GM19025 (cell line): Measurements from ENCODE around the gene FNBP1.
A peak's percentile ranks its signal among the peaks of the same experiment; 100 is the strongest.

Experiments
- ATAC-seq: cut with Tn5 transposase; IDR thresholded peaks from one replicate; pipeline ENCODE4 v1.9.1; 2021; ENCODE audit warnings: mild to moderate bottlenecking, low read depth, moderate library complexity; ENCODE audit not compliant: unreplicated experiment

FNBP1 gene

DNA sequence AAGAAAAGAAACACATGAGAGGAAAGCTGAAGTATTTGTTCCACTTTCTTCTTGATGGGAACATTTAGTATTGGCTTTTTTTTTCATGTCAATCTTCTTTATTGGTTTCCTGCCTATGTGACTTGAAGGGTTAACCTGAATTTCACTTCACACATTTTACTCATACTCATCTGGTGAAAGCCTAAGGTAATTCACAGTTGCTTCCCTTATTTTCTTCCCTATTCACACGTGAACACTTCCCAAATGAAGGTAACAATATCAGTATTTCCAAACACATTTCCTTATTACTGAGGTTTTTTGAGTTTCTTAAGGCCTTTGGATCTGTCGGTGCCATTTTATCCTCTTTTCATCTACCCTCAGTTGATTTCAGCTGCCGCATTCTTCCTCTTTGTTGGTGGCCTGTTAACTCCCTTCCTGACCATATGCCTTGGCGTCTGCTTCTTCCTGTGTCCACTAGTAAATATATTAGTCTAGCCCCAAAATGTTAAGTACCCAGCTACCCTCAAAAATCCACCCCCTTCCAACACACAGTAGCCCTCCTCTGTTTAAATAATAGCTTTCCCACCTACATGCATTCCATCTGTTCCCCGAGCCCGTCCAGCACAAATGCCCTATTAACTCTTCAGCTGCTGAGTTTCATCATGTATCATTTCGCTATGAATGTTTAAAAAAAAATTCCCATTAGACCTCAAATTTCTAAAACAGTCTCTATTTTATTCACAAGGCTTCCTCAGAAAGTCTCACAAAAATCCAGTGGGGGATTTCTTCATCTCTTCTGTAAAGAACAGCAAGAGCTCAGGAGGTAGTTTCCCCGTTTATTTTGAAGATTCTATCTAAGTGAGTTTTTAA lies 110.5 kb downstream of the FNBP1 start:
- no peak for ATAC-seq

DNA sequence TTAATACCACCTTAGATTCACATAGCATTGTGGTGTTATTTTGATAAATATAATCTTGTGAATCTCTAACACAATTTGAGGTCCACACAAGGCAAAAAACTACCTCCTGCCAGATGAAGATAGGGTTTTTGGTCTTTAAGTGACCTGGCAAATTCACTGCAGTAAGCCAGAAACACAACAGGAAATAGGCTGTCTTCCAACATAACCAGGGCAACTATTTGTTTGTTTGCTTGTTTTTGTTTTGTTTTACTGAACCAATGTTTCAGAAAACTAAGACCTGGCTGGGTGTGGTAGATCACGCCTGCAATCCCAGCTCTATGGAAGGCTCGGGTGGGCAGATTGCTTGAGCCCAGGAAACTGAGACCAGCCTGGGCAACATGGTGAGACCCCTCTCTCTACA lies 112.2 kb downstream of the FNBP1 start:
- no peak for ATAC-seq

DNA sequence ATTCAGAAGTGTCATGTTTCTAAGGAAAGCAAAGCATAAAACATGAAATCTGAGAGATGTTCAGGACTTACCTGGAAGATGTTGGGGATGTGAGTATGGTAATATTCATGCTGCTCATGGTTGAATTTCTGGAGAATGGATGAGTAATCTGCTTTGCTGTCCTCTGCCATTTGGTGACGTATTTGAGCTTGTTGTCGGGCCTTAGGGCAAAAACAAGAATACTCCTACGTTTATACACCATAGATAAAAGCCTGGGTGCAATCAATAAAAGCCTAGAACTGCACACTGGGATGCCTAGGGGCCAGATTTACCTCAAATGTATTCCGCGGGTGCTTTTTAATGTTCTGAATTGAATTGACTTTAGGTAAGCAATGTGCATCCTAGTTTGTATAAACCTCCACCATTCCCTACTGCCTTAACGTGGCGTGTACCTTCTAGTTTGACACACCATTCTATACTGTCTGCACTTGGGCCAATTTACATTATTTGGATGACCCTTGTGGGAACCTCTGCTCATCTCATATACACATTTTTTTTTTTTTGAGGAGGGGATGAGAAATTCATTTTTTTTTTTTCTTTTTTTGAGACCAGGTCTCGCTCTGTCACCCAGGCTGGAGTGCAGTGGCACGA lies 113.4 kb downstream of the FNBP1 start:
- ATAC-seq: no peak

DNA sequence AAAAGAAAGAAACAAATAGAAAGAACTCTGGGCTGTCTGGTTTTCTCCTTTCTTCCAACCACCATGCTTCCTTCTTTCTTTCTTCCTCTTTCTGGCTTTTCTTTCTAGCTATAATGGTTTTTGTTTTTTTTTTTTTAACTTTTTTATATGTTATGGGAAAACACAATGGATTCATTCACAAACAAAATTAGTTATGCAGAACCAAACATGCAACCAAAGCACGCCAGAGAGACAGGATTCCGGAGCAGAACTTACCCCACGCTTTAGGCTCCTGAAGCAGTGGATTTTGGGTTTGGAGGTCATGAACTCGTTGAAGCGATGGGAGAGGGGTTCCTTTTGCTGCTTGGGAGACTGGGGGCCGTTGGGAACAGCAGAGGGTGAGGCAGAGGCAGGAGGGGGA lies 119.4 kb downstream of the FNBP1 start:
- ATAC-seq: no peak

DNA sequence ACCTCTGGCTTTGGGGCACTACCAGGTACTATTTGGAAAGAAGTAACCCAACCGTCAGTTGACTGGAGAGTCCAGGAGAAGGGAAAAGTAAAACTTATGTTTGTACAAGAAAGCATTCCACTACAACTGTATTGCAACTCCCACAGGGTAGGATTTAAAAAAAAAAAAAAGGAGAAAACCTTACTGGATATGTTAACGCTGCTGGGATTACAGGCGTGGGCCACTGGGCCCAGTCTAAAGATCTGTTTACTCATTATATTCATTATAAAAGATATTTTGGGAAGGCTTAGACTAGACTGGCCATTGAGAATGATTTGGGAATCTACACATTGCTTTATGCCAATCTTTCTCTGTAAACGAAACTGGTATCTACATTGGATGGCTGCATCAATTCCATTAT lies 121.1 kb downstream of the FNBP1 start:
- ATAC-seq: no peak

DNA sequence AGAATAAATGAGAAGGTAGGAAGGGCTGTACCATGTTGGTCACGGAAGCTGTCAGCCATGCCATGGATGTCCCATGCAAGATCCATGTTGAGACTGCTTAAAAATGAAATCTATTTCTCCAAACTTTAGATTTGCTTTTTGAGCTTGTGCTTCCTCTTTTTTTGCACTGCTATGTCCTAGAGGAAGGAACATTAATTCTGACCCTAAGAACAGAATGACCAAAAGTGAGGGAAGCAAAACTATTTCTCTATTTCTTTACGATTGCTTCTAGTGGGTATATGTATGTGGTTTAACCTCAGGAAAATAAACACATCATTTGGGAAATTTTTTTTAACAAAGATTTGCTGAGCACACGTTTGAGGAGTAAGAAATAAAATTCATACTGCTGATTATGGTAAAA lies 123.1 kb downstream of the FNBP1 start:
- ATAC-seq: no peak

DNA sequence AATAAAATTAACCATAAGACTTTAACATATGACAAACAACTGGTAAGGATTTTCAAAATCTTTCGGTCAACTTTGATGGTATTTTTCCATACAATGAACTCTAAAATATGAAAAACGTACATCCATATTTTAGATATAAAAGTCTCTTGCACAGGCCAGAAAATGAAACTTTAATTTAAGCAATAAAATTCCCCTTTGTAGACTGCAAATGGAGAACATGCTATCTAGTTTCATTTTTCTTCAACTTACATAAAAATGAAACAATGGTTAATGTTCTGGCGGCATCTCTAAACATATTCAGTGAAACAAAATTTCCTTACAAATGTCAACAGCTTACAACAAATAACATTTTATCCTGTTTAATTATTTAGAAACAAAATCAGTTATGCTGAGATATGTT lies 123.7 kb downstream of the FNBP1 start:
- no peak for ATAC-seq

DNA sequence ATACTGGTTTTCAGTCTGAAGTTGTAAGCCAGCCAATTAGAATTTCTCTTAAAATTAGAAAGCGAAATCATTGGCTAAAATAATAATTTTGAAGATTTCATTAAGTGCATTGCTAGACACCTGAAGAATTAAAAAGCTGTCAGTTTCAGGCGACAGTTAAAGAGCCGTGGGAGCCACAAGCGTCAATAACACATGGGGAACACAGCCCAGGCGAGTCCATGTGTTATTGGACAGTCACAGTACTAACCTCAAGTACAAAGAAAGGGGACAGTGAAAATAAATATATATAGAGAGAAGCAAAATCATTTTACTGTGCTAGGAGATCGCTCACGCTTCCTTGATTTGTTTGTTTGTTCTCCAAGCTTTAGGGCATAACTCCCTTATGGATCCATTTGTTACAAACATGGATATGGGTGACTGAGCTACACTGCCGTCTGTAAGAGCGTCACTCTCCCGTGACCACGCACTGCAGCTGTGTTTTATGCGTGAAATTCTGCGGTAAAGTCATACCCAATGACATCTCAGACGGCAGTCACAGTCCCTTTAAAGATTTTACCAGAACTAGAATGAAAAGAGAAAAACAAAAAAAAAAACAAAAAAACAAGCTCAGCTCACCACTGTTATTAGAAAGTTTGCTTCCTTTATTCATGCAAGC lies 124.6 kb downstream of the FNBP1 start:
- ATAC-seq: no peak

DNA sequence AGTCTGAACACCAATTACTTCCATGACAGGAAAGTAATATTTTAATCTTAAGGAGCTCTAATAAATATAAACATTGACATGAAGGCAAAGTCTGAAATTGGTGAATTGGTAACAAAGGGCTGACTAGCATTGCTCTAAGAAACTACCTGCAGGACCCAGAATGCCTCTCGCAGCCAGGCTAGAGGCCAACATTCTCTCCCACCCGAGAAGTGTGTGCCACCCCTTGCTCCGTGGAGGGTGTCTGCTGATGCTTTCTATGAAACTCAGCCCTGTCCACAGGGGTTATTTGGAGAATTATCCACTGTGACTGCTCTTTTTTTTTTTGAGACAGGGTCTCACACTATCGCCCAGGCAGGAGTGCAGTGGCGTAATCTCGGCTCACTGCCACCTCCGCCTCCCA lies 126.3 kb downstream of the FNBP1 start:
- no peak for ATAC-seq

DNA sequence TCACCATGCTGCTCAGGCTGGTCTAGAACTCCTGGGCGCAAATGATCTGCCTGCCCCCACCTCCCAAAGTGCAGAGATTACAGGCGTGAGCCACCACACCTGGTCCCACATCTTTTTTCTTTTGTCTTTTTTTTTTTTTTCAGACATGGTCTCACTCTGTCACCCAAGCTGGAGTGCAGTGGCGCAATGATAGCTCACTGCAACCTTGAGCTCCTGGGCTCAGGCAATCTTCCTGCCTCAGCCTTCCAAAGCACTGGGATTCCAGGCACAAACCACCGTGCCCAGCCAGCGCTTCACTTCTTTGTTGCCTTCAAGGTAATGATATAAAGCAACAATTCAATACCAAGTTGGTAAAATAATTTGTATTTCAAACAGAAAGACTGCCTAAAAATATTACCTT lies 128.9 kb downstream of the FNBP1 start:
- no peak for ATAC-seq

DNA sequence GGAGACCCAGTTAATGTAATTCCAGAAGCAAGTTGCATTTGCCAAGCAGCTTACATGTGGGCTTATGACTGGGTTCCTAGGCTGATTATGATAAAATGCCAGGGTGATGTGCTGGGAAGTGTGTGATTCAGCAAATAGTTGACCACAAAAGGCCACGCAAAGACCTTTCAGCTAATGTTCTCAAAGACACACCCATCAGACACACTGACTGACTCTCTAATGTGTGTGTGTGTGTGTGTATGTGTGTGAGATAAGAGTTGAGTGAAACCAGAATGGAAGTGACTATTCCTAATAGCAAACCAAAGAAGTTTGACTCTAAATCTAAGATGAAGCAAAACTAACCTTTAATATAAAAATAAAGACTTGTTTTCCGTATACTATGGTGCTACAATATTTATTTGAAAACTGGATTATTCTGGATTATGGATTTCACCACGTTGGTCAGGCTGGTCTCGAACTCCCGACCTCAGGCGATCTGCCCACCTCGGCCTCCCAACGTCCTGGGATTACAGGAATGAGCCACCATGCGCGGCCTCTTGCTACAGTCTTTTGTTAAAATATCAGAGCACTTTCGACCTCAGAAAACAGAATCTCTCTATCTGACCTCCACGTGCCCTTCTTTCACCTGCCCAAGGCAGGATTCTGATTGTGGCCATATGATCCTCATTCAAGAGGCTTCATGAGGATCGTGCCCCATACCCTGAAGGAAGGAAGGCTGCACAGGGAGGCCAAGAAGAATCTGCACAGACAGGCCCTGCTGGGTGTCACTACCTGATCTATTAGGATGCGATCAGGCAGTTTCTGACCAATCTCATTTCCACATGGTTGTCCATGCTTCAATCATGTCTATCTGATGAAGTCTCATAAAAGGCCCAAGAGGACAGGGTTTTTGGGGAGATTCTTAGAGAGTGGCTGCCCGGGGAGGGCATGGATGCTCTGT lies 132.1 kb downstream of the FNBP1 start:
- no peak for ATAC-seq

DNA sequence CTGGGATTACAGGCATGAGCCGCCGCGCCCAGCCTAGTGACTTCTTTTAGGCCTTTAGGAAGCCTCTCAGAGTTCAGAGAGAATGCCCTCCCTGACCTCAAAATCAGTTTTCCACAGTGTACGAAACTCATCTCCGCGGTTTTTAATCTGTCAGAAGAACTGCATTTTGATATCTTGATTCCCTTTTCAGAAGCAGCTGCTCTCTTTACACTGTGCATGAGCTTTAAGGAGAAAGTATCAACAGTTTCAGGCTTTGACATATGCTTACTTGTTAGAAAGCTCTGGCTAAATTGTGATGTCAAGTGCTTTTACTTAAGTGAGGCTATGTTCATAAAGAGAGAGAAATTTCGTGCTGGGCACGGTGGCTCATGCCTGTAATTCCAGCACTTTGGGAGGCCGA lies 133.1 kb downstream of the FNBP1 start:
- no peak for ATAC-seq

DNA sequence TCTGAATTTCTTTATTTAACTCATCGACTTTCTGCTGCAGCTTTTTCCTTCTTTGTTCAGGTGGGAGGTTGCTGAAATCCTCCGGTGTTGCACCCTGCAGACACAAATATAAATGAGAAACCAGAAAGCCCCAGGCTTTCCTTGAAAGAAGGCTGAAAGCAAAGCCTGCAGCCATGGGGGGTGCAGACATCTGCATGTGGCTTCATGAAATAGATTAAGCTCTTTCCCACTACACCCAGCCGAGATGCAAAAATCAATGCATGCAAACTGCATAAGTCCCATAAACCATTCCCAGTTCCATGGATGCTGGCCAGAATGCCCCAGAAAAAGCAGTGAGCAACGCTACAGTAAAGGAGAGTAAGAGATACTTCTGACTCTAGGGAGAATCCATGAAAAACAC lies 134.1 kb downstream of the FNBP1 start:
- no peak for ATAC-seq

DNA sequence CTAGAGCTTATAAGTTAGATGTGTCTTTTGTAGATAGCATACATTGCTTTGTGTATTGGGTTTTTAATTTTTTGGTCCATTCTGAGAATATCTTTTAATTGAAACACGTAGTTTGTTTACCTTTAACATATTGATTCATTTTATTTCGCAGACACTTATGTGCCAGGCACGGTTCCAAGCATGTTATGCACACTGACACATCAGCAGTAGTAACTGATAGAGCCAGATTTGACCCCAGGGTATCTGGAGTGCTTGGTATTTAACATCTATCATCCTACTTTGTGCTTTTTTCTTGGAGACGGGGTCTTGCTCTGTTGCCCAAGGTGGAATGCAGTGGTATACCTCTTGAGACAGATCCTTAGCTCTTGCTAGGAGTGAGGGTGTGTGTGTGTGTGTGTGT lies 135.8 kb downstream of the FNBP1 start:
- ATAC-seq: no peak

DNA sequence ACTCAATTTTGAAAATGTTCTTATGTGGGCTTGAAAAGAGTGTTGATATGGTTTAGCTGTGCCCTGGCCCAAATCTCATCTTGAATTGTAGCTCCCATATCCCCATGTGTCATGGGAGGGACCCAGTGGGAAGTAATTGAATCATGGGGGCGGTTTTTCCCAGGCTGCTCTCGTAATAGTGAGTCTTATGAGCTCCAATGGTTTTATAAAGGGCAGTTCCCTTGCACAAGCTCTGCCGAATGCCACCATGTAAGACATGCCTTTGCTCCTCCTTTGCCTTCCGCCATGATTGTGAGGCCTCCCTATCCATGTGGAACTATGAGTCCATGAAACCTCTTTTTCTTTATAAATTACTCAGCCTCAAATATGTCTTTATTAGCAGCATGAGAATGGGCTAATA lies 136.7 kb downstream of the FNBP1 start:
- no peak for ATAC-seq

DNA sequence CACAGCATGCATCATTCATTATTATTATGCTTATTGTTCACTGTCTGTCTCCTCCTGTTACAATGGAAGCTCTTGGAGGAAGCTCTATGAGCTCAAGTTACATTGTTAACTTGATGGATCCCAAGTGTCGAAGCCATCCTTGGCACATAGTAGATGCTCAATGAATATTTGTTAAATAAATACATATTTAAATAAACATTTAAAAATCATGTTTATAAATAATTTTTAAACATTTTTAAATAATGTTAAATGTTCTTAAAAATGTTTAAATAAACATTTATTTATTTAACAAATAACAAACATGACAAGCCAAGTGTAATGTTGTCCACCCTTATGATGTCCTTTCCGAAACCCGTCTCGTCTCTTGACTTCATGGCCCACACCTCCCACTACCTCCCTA lies 138.3 kb downstream of the FNBP1 start:
- no peak for ATAC-seq

DNA sequence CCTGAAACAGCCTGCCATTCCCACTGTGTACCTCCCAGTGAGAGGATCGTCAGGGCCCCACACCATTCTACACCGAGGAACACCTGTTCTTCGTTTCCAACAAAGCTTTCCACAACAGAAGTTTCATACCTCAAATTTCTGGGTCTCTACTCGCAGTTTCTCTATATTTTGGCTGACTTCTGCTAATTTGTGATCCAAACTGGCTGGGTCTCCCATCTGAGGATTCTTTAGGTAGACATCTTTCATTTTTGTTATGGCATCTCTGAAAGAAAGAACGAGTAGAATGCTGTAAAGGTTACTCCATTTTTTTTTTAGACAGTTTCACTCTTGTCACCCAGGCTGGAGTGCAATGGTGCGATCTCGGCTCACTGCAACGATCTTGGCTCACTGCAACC lies 140.3 kb downstream of the FNBP1 start:
- no peak for ATAC-seq

DNA sequence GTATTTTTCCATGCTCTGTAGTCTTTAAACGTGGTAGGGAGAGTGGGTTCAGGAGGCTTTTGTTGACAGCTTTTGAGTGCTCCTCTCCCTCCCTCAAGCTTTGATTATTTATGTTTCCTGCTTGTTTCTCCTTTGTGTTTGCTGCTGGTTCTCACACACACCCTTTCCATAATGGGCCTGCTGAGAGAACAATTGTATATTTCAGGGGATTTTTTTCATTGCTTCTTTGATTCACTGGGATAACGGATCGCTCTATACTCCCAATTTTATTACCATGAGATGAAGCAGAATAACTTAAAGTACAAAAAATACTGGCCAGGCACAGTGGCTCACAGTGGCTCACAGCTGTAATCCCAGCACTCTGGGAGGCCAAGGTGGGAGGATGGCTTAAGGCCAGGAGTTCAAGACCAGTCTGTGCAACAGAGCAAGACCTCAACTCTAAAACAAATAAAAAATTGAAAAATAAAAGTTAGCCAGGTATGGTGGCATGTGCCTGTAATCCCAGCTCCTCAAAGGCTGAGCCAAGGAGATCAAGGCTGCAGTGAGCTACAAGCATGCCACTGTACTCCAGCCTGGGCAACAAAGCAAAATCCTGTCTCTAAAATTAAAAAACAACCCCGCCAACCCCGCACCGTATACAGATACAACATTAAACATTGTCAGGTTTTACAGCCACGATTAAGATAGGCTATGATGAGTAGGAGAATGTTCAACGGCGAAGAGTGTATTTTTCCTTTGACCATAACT lies 140.8 kb downstream of the FNBP1 start:
- ATAC-seq: no peak

DNA sequence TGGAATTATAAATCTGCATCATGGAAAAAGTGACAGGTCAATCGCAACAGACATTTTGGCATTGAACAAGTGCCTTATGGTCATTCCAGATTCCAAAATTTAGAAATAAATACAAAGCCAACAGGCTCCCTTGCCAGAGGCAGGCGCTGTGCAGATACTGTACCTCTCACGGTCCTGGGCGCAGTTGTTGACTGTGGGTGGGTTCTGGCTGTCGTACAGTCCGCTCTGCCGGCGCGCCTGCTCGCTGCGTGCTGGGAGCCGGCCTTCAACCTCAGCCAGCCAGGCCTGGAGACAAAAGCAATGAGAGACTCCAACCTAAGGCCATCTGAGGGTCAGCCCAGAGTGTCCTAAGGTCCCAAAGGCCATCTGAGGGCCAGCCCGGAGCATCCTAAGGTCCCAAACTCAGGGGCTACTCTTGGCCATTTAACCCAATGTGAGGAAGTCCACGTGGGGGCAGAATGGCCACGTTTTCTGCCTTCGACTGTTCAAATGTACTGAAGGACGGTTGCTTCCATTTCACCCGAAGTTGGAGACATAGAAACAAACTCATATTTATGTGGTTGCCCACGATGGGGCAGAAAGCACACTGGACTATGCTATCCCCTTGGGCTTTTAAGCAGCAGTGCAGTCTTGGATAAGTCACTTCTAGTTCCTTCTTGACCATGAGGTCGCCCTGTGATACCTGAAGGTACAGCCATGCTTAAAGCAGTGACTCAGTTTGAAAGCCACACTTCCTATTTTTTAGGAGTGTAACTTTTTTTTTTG lies 142.5 kb downstream of the FNBP1 start:
- ATAC-seq: peak; percentile 91
